ENCODE data around the gene OR10G8. TPM values are rescaled to one million over a fixed set of nuclear protein-coding genes. Genes with fewer than 3 reads are reported as not detected.

Gene OR10G8
- total and polyA plus RNA-seq, 2 of the 4 experiments (the other 2 are of a cell fraction), result not detected

DNA sequence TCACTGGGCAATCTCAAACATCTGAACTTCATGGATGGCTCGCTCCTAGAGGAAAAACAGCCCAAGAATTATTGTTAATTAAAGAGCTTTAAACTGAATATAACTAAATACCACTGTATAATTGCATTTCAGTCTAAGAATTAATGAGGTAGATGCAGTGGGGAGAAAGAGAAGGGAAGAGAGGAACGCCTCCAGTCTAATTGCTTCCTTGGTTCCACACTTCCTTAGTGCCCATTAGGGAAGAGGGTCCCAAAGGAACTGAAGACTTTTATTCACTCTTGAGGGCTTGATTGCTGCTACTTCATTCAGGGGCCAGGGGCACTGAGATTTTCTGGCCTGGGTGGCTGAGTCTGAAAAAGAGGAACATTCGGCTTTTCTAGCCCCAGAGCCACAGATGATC is 26.4 kb downstream of the OR10G8 start:
- Histone ChIP-seq H3K4me1 (ENCODE audit: control insufficient read depth, insufficient read depth, low read length) (no peaks in the 10 kb centered on the region), H2BK120ac (ENCODE audit: low read depth, low read length) (no peak overlapping the region), H3K9me3 (ENCODE audit: control insufficient read depth, insufficient read depth, low read length) (no peaks in the 10 kb centered on the region), H4K91ac (ENCODE audit: insufficient read depth, low read depth, low read length) (no peak overlapping the region), H4K20me1 (ENCODE audit: insufficient read depth, low read length) (no peaks in the 10 kb centered on the region), H2AK9ac (replicated peaks; ENCODE audit: low read depth, low read length, poor library complexity) (no peak overlapping the region), H2AFZ (replicated peaks; ENCODE audit: low read length, poor library complexity) (no peak overlapping the region), H3K9ac (ENCODE audit: low read depth, low read length) (no peak overlapping the region), H3K4ac (ENCODE audit: low read depth, low read length) (no peak overlapping the region), H3K27me3 (ENCODE audit: control insufficient read depth, insufficient read depth, low read length) (no peaks in the 10 kb centered on the region), H3K27ac (ENCODE audit: insufficient read depth, low read length) (no peak overlapping the region), H3K14ac (replicated peaks; ENCODE audit: low read depth, low read length) (no peak overlapping the region), H3K18ac (ENCODE audit: low read depth, low read length) (no peak overlapping the region), H3K4me3 (ENCODE audit: insufficient read depth, low read depth, low read length) (no peak overlapping the region), H3K4me2 (ENCODE audit: low read depth, low read length) (no peak overlapping the region), H3K79me1 (ENCODE audit: low read depth in 1 of 2, low read length in 2 of 2) (no peaks in the 10 kb centered on the region), H4K8ac (ENCODE audit: low read depth in 2 of 2, low read length in 2 of 2) (no peak overlapping the region), H2BK15ac (ENCODE audit: low read depth, low read length) (no peak overlapping the region), H2BK5ac (ENCODE audit: low read depth, low read length, poor library complexity, severe bottlenecking) (no peak overlapping the region), H3K36me3 (ENCODE audit: control insufficient read depth, insufficient read depth, low read length) (no peaks in the 10 kb centered on the region), H3K23ac (ENCODE audit: low read depth, low read length) (no peak overlapping the region), H2BK20ac (ENCODE audit: low read depth, low read length) (no peak overlapping the region), H4K5ac (ENCODE audit: low read depth, low read length) (no peak overlapping the region), H3K56ac (ENCODE audit: extremely low read depth, insufficient read depth, low read length) (no peak overlapping the region), H3K9me1 (ENCODE audit: insufficient read depth, low read length) (no peaks in the 10 kb centered on the region), H2AK5ac (ENCODE audit: low read depth, low read length) (no peak overlapping the region)
- ChIA-PET CTCF (no interaction called here), POLR2A (ENCODE audit: unreplicated experiment) (no interaction called here)
- DNase-seq (no peak), ATAC-seq (ENCODE audit: low read depth) (no peak)
- intact Hi-C loops (cut with micrococcal nuclease), result loop anchor here (10.0 kb wide), 1 partner anchor 268 kb away; no protein-coding TSS in a partner anchor
- no TSS peak for BruUV-seq (replicated peaks)
- dilution Hi-C loops (cut with HindIII; ENCODE audit: low sequenced_read_pairs, unreplicated experiment), result no loop called here
- in situ Hi-C loops (cut with MboI; ENCODE audit: low sequenced_read_pairs), result loop anchor here (25.0 kb wide), 1 partner anchor 534 kb away; no protein-coding TSS in a partner anchor
- WGBS, 2 experiments (ENCODE audit: extremely low coverage in 2 of 2, insufficient read length in 1 of 2), result no CpG with 5 or more reads among the region's 3 CpGs
- TF ChIP-seq NFE2L2 (IDR thresholded peaks at IDR 0.05; ENCODE audit: low read depth, low read length) (no peak), RFX5 (IDR thresholded peaks at IDR 0.05; ENCODE audit: low read depth, low read length) (no peak), CEBPB (IDR thresholded peaks at IDR 0.05; ENCODE audit: low read depth, low read length) (no peak), CHD1 (IDR thresholded peaks at IDR 0.05; ENCODE audit: low read depth, low read length) (no peak), RCOR1 (IDR thresholded peaks at IDR 0.05; ENCODE audit: insufficient replicate concordance, low read length) (no peak), RAD21 (IDR thresholded peaks at IDR 0.05; ENCODE audit: low read length) (no peak), SMC3 (IDR thresholded peaks at IDR 0.05; ENCODE audit: low read depth, low read length) (no peak), MAZ (IDR thresholded peaks at IDR 0.05; ENCODE audit: borderline replicate concordance, low read depth, low read length) (no peak), POLR2A (IDR thresholded peaks at IDR 0.05; ENCODE audit: low read depth, low read length) (no peak), BHLHE40 (IDR thresholded peaks at IDR 0.05; ENCODE audit: low read depth, low read length) (no peak), MXI1 (IDR thresholded peaks at IDR 0.05; ENCODE audit: borderline replicate concordance, low read depth, low read length) (no peak), USF2 (IDR thresholded peaks at IDR 0.05; ENCODE audit: low read depth, low read length) (no peak), FOS (IDR thresholded peaks at IDR 0.05; ENCODE audit: low read depth, low read length) (no peak), MAFK (IDR thresholded peaks at IDR 0.05; ENCODE audit: low read depth, low read length) (no peak)
- TF ChIP-seq, protein P1, sequence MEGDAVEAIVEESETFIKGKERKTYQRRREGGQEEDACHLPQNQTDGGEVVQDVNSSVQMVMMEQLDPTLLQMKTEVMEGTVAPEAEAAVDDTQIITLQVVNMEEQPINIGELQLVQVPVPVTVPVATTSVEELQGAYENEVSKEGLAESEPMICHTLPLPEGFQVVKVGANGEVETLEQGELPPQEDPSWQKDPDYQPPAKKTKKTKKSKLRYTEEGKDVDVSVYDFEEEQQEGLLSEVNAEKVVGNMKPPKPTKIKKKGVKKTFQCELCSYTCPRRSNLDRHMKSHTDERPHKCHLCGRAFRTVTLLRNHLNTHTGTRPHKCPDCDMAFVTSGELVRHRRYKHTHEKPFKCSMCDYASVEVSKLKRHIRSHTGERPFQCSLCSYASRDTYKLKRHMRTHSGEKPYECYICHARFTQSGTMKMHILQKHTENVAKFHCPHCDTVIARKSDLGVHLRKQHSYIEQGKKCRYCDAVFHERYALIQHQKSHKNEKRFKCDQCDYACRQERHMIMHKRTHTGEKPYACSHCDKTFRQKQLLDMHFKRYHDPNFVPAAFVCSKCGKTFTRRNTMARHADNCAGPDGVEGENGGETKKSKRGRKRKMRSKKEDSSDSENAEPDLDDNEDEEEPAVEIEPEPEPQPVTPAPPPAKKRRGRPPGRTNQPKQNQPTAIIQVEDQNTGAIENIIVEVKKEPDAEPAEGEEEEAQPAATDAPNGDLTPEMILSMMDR (conservative IDR thresholded peaks at IDR 0.05; ENCODE audit: low read depth, low read length), result no peak
- TF ChIP-seq, protein P2, sequence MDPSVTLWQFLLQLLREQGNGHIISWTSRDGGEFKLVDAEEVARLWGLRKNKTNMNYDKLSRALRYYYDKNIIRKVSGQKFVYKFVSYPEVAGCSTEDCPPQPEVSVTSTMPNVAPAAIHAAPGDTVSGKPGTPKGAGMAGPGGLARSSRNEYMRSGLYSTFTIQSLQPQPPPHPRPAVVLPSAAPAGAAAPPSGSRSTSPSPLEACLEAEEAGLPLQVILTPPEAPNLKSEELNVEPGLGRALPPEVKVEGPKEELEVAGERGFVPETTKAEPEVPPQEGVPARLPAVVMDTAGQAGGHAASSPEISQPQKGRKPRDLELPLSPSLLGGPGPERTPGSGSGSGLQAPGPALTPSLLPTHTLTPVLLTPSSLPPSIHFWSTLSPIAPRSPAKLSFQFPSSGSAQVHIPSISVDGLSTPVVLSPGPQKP (IDR thresholded peaks at IDR 0.05; ENCODE audit: borderline replicate concordance, low read depth, low read length), result no peak
